ENCODE measurements around the gene GLRX3. TPM values are rescaled to one million over a fixed set of nuclear protein-coding genes. Genes with fewer than 3 reads are reported as not detected.
"Not testable (repeated sequence)": the region's sequence is repeated elsewhere in the genome, so short reads cannot be mapped to it uniquely, and the experiment has no call there.

The GLRX3 gene
- polyA plus RNA-seq (2013): 60.5 TPM

DNA sequence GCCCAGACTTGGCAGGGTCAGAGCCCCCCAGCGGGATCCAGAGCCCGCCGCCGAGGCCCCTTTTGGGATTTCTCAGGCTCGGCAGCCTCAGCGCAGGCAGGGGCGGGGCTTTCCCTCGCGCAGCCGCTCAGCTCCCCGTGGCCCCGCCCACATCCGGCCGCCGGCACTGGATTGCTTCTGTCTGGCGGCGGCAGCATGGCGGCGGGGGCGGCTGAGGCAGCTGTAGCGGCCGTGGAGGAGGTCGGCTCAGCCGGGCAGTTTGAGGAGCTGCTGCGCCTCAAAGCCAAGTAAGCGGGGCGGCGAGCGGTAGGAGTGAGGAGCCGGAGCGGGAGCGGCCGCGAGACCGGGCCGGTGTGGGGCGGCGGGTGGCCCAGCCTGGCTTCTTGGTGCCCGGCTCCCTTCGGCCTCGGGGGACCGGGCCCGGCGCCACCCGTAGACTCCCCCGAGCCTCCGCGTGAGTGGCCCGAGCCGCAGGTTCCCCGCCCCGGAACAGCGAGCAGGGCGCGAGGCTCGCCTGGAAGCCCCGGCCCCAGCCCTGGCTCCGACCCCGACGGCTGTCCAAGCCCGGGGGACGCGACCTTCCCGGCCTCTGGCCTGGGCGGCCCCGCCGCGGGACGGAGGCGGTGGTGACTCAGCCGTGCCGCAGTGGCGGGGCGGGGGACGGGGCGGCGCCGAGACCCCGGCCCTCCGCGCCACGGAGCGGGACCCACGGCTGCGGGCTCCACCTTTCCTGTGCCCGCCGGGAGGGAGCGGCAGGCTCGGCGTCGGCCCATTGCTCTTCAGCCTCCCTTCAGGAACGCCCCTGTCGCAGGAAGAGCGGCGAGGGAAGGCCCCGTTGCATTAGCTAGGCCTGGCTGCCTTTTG, at the start of gene GLRX3:
Gene GLRX3, plus strand, starts transcription at position 166 of the 864 bp plus-strand sequence. Its CDS starts 30 bp downstream, at position 196.
- peaks cover 0 to 10% (median 0%) of the 10 kb centered on the region in 5 experiments for H3K27me3 ChIP-seq (replicated peaks in 2 of 5; ENCODE audit: control insufficient read depth in 4 of 5, insufficient read depth in 5 of 5, low read length in 4 of 5)
- no peaks in the 10 kb centered on the region for H3K9me3 ChIP-seq (ENCODE audit: control extremely low read depth in 1 of 5, control insufficient read depth in 4 of 5, insufficient read depth in 2 of 5, low read depth in 1 of 5, low read length in 4 of 5)
- peaks cover 7 to 31% (median 22%) of the 10 kb centered on the region in 4 experiments for H3K4me1 ChIP-seq (ENCODE audit: control extremely low read depth in 1 of 4, control insufficient read depth in 4 of 4, insufficient read depth in 4 of 4, low read length in 3 of 4)
- DNase-seq: peak; percentile 78 to 89 (median 84)
- peak within 1 kb of the TSS; percentile 72 to 91 (median 76) for H3K4me3 ChIP-seq (ENCODE audit: control insufficient read depth in 1 of 7, extremely low read depth in 1 of 7, insufficient read depth in 4 of 7, low read depth in 2 of 7, low read length in 6 of 7)
- under 1% methylated on average over 89 of the region's 96 CpGs for WGBS (ENCODE audit: insufficient coverage)
- CTCF ChIA-PET: interaction anchor here (0.9 to 1.6 kb wide), 5 partner anchors 8 to 53 kb away, joined by 3 to 5 read pairs (median 4); partner anchors contain the start of gene C10orf143
- POLR2A ChIA-PET: interaction anchor here (1.4 kb wide), 1 partner anchor 26 kb away, joined by 10 read pairs; the partner anchor contains the start of gene C10orf143
- H3K27ac ChIP-seq (ENCODE audit: insufficient read depth in 1 of 2, low read depth in 1 of 2, low read length in 2 of 2, poor library complexity in 1 of 2, severe bottlenecking in 2 of 2): peak within 1 kb of the TSS in 1 of 2 experiments; percentile 77
- no peaks in the 10 kb centered on the region for H3K36me3 ChIP-seq (ENCODE audit: control insufficient read depth in 4 of 4, insufficient read depth in 4 of 4, low read length in 3 of 4)

DNA sequence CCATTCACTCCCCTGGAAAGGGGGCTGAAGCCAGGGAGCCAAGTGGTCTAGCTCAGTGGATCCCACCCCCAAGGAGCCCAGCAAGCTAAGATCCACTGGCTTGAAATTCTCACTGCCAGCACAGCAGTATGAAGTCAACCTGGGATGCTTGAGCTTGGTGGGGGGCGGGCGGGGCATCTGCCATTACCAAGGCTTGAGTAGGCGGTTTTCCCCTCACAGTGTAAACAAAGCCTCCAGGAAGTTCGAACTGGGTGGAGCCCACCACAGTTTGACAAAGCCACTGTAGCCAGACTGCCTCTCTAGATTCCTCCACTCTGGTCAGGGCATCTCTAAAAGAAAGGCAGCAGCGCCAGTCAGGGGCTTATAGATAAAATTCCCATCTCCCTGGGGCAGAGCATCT, 45.6 kb upstream of the GLRX3 start:
- H3K27ac ChIP-seq (ENCODE audit: insufficient read depth in 1 of 2, low read depth in 1 of 2, low read length in 2 of 2, poor library complexity in 1 of 2, severe bottlenecking in 2 of 2); CTCF ChIA-PET; H3K9me3 ChIP-seq (ENCODE audit: control extremely low read depth in 1 of 5, control insufficient read depth in 4 of 5, insufficient read depth in 2 of 5, low read depth in 1 of 5, low read length in 4 of 5); H3K36me3 ChIP-seq (ENCODE audit: control insufficient read depth in 4 of 4, insufficient read depth in 4 of 4, low read length in 3 of 4); DNase-seq; POLR2A ChIA-PET; H3K4me3 ChIP-seq (ENCODE audit: control insufficient read depth in 1 of 7, extremely low read depth in 1 of 7, insufficient read depth in 4 of 7, low read depth in 2 of 7, low read length in 6 of 7); H3K4me1 ChIP-seq (ENCODE audit: control extremely low read depth in 1 of 4, control insufficient read depth in 4 of 4, insufficient read depth in 4 of 4, low read length in 3 of 4); H3K27me3 ChIP-seq (replicated peaks in 2 of 5; ENCODE audit: control insufficient read depth in 4 of 5, insufficient read depth in 5 of 5, low read length in 4 of 5): not testable (repeated sequence)
- 92% methylated on average over 5 of the region's 5 CpGs for WGBS (ENCODE audit: insufficient coverage)

DNA sequence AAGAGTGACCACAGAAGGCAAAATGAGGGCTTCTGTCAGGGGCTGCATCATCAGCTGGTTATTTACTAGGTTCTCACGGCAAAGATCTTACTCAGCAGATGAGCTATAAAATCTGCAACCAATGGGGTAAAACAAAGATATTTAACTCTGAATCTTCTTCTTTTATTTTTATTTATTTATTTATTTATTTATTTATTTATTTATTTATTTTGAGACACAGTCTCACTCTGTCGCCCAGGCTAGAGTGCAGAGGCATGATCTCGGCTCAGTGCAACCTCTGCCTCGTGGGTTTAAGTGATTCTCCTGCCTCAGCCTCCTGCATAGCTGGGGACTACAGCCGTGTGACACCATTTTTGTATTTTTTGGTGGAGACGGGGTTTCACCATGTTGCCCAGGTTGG, 36.8 kb upstream of the GLRX3 start:
- Histone ChIP-seq H3K36me3 (ENCODE audit: control insufficient read depth in 4 of 4, insufficient read depth in 4 of 4, low read length in 3 of 4) (peaks cover 0 to 5% (median 2%) of the 10 kb centered on the region in 4 experiments), H3K27ac (ENCODE audit: insufficient read depth in 1 of 2, low read depth in 1 of 2, low read length in 2 of 2, poor library complexity in 1 of 2, severe bottlenecking in 2 of 2) (no peak overlapping the region), H3K27me3 (replicated peaks in 2 of 5; ENCODE audit: control insufficient read depth in 4 of 5, insufficient read depth in 5 of 5, low read length in 4 of 5) (no peaks in the 10 kb centered on the region), H3K9me3 (ENCODE audit: control extremely low read depth in 1 of 5, control insufficient read depth in 4 of 5, insufficient read depth in 2 of 5, low read depth in 1 of 5, low read length in 4 of 5) (no peaks in the 10 kb centered on the region), H3K4me3 (ENCODE audit: control insufficient read depth in 1 of 7, extremely low read depth in 1 of 7, insufficient read depth in 4 of 7, low read depth in 2 of 7, low read length in 6 of 7) (no peak overlapping the region), H3K4me1 (ENCODE audit: control extremely low read depth in 1 of 4, control insufficient read depth in 4 of 4, insufficient read depth in 4 of 4, low read length in 3 of 4) (no peaks in the 10 kb centered on the region)
- DNase-seq: no peak
- WGBS (ENCODE audit: insufficient coverage): 92% methylated on average over 2 of the region's 6 CpGs
- ChIA-PET POLR2A (no interaction called here), CTCF (no interaction called here)

DNA sequence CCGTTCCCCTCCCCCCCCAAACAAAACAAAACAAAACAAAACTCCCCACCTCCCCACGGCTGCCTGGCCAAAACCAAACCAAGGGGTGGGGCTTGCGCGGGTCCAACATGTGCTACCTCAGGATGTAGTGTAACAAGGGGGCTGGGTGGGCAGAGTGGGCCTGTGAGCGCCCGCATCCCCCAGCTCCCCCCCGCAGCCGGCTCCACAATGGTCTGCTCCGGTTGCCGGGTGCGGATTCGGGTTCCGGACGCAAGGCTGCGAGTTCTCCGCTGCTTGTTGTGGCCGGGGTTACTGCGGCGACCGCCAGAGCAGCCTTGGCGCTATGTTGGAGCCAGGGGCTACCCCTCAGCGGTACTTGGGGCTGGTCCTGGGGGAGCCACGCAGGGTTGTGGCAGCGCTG, 30.5 kb upstream of the GLRX3 start:
- Histone ChIP-seq H3K27me3 (replicated peaks in 2 of 5; ENCODE audit: control insufficient read depth in 4 of 5, insufficient read depth in 5 of 5, low read length in 4 of 5) (no peaks in the 10 kb centered on the region), H3K4me1 (ENCODE audit: control extremely low read depth in 1 of 4, control insufficient read depth in 4 of 4, insufficient read depth in 4 of 4, low read length in 3 of 4) (peaks cover 5 to 17% (median 14%) of the 10 kb centered on the region in 4 experiments), H3K4me3 (ENCODE audit: control insufficient read depth in 1 of 7, extremely low read depth in 1 of 7, insufficient read depth in 4 of 7, low read depth in 2 of 7, low read length in 6 of 7) (no peak overlapping the region), H3K36me3 (ENCODE audit: control insufficient read depth in 4 of 4, insufficient read depth in 4 of 4, low read length in 3 of 4) (peaks cover 2 to 6% (median 4%) of the 10 kb centered on the region in 4 experiments), H3K27ac (ENCODE audit: insufficient read depth in 1 of 2, low read depth in 1 of 2, low read length in 2 of 2, poor library complexity in 1 of 2, severe bottlenecking in 2 of 2) (no peak overlapping the region), H3K9me3 (ENCODE audit: control extremely low read depth in 1 of 5, control insufficient read depth in 4 of 5, insufficient read depth in 2 of 5, low read depth in 1 of 5, low read length in 4 of 5) (no peaks in the 10 kb centered on the region)
- WGBS (ENCODE audit: insufficient coverage): 91% methylated on average over 15 of the region's 24 CpGs
- ChIA-PET POLR2A (no interaction called here), CTCF (no interaction called here)
- no peak for DNase-seq

DNA sequence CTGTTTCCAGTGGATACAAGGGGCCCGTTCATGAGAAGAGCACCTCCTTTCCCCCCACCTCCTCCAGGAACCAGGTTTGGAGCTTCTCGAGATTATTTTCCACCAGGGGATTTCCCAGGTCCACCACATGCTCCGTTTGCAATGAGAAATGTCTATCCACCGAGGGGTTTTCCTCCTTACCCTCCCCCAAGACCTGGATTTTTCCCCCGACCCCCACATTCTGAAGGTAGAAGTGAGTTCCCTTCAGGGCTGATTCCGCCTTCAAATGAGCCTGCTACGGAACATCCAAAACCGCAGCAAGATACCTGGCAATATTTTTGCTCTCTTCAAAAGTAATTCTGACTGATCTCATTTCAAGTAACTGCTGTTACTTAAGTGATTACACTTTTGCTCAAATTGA, 28.0 kb upstream of the GLRX3 start:
- H3K27me3 ChIP-seq (replicated peaks in 2 of 5; ENCODE audit: control insufficient read depth in 4 of 5, insufficient read depth in 5 of 5, low read length in 4 of 5); DNase-seq; H3K36me3 ChIP-seq (ENCODE audit: control insufficient read depth in 4 of 4, insufficient read depth in 4 of 4, low read length in 3 of 4); H3K9me3 ChIP-seq (ENCODE audit: control extremely low read depth in 1 of 5, control insufficient read depth in 4 of 5, insufficient read depth in 2 of 5, low read depth in 1 of 5, low read length in 4 of 5); H3K27ac ChIP-seq (ENCODE audit: insufficient read depth in 1 of 2, low read depth in 1 of 2, low read length in 2 of 2, poor library complexity in 1 of 2, severe bottlenecking in 2 of 2); POLR2A ChIA-PET; CTCF ChIA-PET; H3K4me3 ChIP-seq (ENCODE audit: control insufficient read depth in 1 of 7, extremely low read depth in 1 of 7, insufficient read depth in 4 of 7, low read depth in 2 of 7, low read length in 6 of 7): not testable (repeated sequence)
- peaks cover 5 to 25% (median 14%) of the 10 kb centered on the region in 4 experiments for H3K4me1 ChIP-seq (ENCODE audit: control extremely low read depth in 1 of 4, control insufficient read depth in 4 of 4, insufficient read depth in 4 of 4, low read length in 3 of 4)
- 100% methylated on average over 3 of the region's 8 CpGs for WGBS (ENCODE audit: insufficient coverage)

DNA sequence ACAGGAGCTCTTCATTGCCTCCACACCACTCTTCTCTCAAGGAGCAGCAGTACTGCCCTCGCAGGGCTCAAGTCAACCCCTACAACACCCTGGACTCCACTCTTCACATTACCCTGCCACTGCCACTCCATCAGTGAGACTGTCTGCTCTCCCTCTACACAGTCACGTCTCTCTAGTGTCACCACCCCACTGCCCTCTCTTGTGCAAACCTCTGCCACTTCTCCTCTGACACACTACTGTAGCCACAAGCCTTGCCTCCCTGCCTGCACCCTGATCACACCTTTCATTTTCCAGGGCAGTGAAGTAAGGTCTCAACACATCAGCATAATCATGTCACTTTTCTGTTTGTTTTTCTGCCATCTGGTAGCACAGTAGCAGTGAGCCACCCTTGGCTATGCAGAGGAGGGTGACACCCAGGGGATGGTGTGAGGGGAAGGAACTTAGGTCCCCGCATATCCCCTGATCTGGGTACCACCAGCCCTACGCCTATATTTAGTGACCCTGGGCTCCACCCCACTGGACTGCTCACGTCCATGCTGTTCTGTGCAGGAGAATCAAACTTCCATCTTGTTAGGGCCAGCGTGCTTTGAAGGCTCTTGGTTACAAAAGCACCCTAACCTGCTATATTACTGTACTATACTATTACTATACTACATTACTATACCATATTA, 27.1 kb upstream of the GLRX3 start:
- H3K4me3 ChIP-seq (ENCODE audit: control insufficient read depth in 1 of 7, extremely low read depth in 1 of 7, insufficient read depth in 4 of 7, low read depth in 2 of 7, low read length in 6 of 7): peak overlapping the region in 4 of 7 experiments; percentile 16 to 95 (median 54)
- H3K27ac ChIP-seq (ENCODE audit: insufficient read depth in 1 of 2, low read depth in 1 of 2, low read length in 2 of 2, poor library complexity in 1 of 2, severe bottlenecking in 2 of 2): no peak overlapping the region
- no peaks in the 10 kb centered on the region for H3K27me3 ChIP-seq (replicated peaks in 2 of 5; ENCODE audit: control insufficient read depth in 4 of 5, insufficient read depth in 5 of 5, low read length in 4 of 5)
- no peak for DNase-seq
- H3K9me3 ChIP-seq (ENCODE audit: control extremely low read depth in 1 of 5, control insufficient read depth in 4 of 5, insufficient read depth in 2 of 5, low read depth in 1 of 5, low read length in 4 of 5): no peaks in the 10 kb centered on the region
- 75% methylated on average over 6 of the region's 6 CpGs for WGBS (ENCODE audit: insufficient coverage)
- ChIA-PET CTCF (interaction anchor here (0.9 to 2.7 kb wide), 6 partner anchors 8 to 33 kb away, joined by 4 to 15 read pairs (median 6); no protein-coding TSS in a partner anchor), POLR2A (interaction anchor here (1.9 kb wide), 1 partner anchor 27 kb away, joined by 10 read pairs; the partner anchor contains the start of gene GLRX3)
- peaks cover under 1 to 6% (median 1%) of the 10 kb centered on the region in 4 experiments for H3K36me3 ChIP-seq (ENCODE audit: control insufficient read depth in 4 of 4, insufficient read depth in 4 of 4, low read length in 3 of 4)
- peaks cover 5 to 25% (median 14%) of the 10 kb centered on the region in 4 experiments for H3K4me1 ChIP-seq (ENCODE audit: control extremely low read depth in 1 of 4, control insufficient read depth in 4 of 4, insufficient read depth in 4 of 4, low read length in 3 of 4)

Data from common myeloid progenitor, CD34-positive (primary cell).